DND-41 (cell line): ENCODE results near the gene GPX3.

Experiments
- ATAC-seq: fragments of 200-7000 bp; cut with Tn5 transposase; 3 replicates; pipeline ENCODE4 v1.9.1; 2021; ENCODE audit warnings: low read depth; ENCODE audit not compliant: insufficient read depth
- DNase-seq: peaks from one replicate; pipeline ENCODE4 v3.0.0-alpha.2; 2020
- H2AFZ ChIP-seq: 2 replicates; pipeline ENCODE4 v1.6.0; 2012; ENCODE audit warnings: low read depth, low read length
- H3K27ac ChIP-seq: 2 replicates; pipeline ENCODE4 v1.5.1; 2012; ENCODE audit warnings: low read length, inconsistent platforms
- H3K27me3 ChIP-seq: fragments of 200-600 bp; sonication (generic); 2 replicates; pipeline ENCODE4 v1.6.0; 2012; ENCODE audit warnings: low read length, mild to moderate bottlenecking, inconsistent platforms; ENCODE audit not compliant: insufficient read depth, poor library complexity
- H3K36me3 ChIP-seq: 2 replicates; pipeline ENCODE4 v1.5.1; 2012; ENCODE audit warnings: low read length, inconsistent platforms; ENCODE audit not compliant: insufficient read depth
- H3K4me1 ChIP-seq: 2 replicates; pipeline ENCODE4 v1.5.1; 2012; ENCODE audit warnings: mild to moderate bottlenecking, low read length; ENCODE audit not compliant: insufficient read depth
- H3K4me2 ChIP-seq: 2 replicates; pipeline ENCODE4 v1.6.0; 2012; ENCODE audit warnings: mild to moderate bottlenecking, moderate library complexity, low read length, inconsistent platforms; ENCODE audit not compliant: insufficient read depth
- H3K4me3 ChIP-seq, 2 experiments: fragments of 200-600 bp in 1 of 2; shearing (Covaris generic) in 1 of 2; 2 replicates each; pipeline ENCODE4 v1.5.1; 2012 to 2016; ENCODE audit warnings: inconsistent platforms in 2 of 2, low read length in 2 of 2, mild to moderate bottlenecking in 2 of 2, low read depth in 1 of 2, moderate library complexity in 1 of 2
- H3K79me2 ChIP-seq: 2 replicates; pipeline ENCODE4 v1.6.0; 2012; ENCODE audit warnings: low read length, inconsistent platforms; ENCODE audit not compliant: insufficient read depth
- H3K9ac ChIP-seq: 2 replicates; pipeline ENCODE4 v1.6.0; 2012; ENCODE audit warnings: low read depth, mild to moderate bottlenecking, inconsistent platforms, low read length, moderate library complexity
- H3K9me3 ChIP-seq: 2 replicates; pipeline ENCODE4 v1.5.1; 2012; ENCODE audit warnings: low read length, moderate library complexity, mild to moderate bottlenecking, inconsistent platforms; ENCODE audit not compliant: insufficient read depth, severe bottlenecking
- H4K20me1 ChIP-seq: 2 replicates; pipeline ENCODE4 v1.6.0; 2012; ENCODE audit warnings: low read length; ENCODE audit not compliant: insufficient read depth
- CTCF ChIP-seq: IDR thresholded peaks from 2 replicates; pipeline ENCODE4 v1.5.1; 2012; ENCODE audit warnings: borderline replicate concordance, low read length, moderate library complexity, mild to moderate bottlenecking; ENCODE audit not compliant: poor library complexity, severe bottlenecking; ENCODE audit errors: extremely low read depth
- EZH2 ChIP-seq: IDR thresholded peaks from 3 replicates; pipeline ENCODE4 v1.6.1; 2012; ENCODE audit warnings: borderline replicate concordance, low read depth, mild to moderate bottlenecking, moderate library complexity, low read length, inconsistent platforms; ENCODE audit not compliant: severe bottlenecking

GPX3 gene

DNA sequence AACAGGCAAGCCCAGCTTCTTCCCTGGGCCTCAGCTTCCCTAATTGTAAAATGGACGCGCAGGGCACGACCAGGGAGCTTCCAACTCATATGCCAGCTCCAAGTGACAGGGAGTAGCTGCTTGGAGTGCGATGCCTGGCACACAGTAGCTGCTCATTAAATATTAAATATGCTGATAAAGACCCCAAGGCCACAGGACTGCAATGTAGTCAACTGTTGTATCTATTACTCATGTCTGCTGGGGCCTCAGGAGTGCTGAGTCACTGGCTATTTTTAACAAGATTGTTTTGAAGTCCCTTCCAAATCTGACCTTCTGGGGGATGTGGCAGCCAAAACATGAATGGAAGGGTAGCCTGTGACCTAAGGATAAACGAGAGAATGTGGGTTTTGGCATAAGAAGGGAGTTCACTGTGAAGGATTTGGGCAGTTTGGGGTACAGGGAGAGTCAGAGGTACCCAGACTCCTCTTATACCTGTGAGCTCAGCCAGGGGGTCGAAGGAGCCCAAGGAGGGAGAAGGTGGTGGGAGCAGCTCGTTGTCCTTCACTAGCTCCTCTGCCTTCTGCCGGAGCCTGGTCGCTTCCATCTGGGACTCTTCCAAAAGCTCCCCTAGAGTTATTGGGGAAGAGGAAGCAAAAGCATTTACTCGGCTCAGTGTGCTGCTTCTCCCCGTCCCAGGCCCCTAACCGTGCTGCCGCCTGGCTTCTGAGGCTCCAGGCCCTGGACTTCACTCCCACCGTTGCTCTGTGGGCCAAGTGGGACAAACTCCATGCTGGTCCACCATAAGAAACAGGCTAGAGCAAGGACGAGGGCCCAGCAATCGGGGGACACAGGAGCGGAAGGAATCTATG is 43.0 kb downstream of the GPX3 start:
- TF ChIP-seq CTCF (no peak), EZH2 (no peak)
- Histone ChIP-seq H3K4me1 (no peaks in the 10 kb centered on the region), H2AFZ (no peak overlapping the region), H3K27ac (no peak overlapping the region), H3K79me2 (peaks cover 49% of the 10 kb centered on the region), H3K27me3 (no peaks in the 10 kb centered on the region), H3K9ac (no peak overlapping the region), H3K4me3 (no peak overlapping the region), H3K9me3 (no peaks in the 10 kb centered on the region), H4K20me1 (peaks cover 51% of the 10 kb centered on the region), H3K36me3 (peaks cover 78% of the 10 kb centered on the region), H3K4me2 (no peak overlapping the region)
- no peak for ATAC-seq
- DNase-seq = no peak

GRCh38 chr5:151064916-151065499 is 44.6 kb downstream of the GPX3 start:
- no peak overlapping the region for H2AFZ ChIP-seq
- peaks cover 66% of the 10 kb centered on the region for H3K79me2 ChIP-seq
- peaks cover 66% of the 10 kb centered on the region for H3K36me3 ChIP-seq
- ATAC-seq (no peak), DNase-seq (no peak)
- no peaks in the 10 kb centered on the region for H3K27me3 ChIP-seq
- no peak overlapping the region for H3K27ac ChIP-seq
- no peak overlapping the region for H3K4me3 ChIP-seq
- no peaks in the 10 kb centered on the region for H3K4me1 ChIP-seq
- no peak overlapping the region for H3K9ac ChIP-seq
- no peaks in the 10 kb centered on the region for H3K9me3 ChIP-seq
- no peak overlapping the region for H3K4me2 ChIP-seq
- H4K20me1 ChIP-seq = peaks cover 67% of the 10 kb centered on the region
- no peak for TF ChIP-seq EZH2
- TF ChIP-seq CTCF = no peak

DNA sequence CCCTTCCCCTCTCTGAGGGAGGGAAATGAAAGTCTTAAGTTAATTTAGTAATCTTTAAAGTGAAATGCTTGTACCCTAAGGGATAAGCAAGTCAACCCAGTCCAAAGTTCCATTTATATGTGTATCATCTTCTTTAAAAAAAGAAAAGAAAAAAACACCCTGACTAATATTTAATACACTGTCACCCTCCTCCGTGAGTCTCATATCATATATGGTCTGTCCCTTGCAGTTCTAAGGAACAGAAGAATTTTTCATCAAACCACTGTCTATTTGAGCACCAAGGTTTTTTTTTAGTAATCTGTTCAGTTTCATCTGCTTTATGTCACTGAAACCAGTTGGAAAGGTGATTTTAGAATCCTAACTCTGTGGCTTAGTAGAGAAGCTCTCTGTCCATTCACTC is 45.2 kb downstream of the GPX3 start:
- Histone ChIP-seq H3K27ac (no peak overlapping the region), H3K79me2 (peaks cover 72% of the 10 kb centered on the region)

More for the DNA sequence above, 45.2 kb downstream of the GPX3 start:
- Histone ChIP-seq H2AFZ (no peak overlapping the region), H3K9ac (no peak overlapping the region), H3K36me3 (peaks cover 60% of the 10 kb centered on the region), H3K4me1 (no peaks in the 10 kb centered on the region), H3K27me3 (no peaks in the 10 kb centered on the region), H3K4me3 (no peak overlapping the region), H3K4me2 (no peak overlapping the region), H3K9me3 (no peaks in the 10 kb centered on the region), H4K20me1 (peaks cover 67% of the 10 kb centered on the region)
- ATAC-seq = no peak
- no peak for TF ChIP-seq CTCF
- TF ChIP-seq EZH2 = no peak
- DNase-seq = no peak
